ENCODE data around the gene GAPVD1.

DNA sequence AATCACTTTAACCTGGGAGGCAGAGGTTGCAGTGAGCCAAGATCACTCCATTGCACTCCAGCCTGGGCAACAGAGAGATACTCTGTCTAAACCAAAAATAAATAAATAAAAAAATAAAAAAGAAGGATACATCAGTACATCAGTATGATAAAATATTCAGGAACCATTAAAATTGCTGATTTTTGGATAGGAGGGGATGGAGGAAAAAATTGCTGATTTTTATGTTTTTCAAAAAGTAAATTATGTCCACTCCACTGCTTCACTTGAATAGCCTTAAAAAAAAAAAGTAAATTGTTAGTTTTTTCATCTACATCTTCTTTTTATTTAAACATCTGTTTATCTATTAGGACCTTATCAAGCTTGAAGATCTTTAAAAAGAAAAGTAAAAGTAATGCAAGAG lies 7.4 kb upstream of the GAPVD1 start:
- TF ChIP-seq, protein P1, sequence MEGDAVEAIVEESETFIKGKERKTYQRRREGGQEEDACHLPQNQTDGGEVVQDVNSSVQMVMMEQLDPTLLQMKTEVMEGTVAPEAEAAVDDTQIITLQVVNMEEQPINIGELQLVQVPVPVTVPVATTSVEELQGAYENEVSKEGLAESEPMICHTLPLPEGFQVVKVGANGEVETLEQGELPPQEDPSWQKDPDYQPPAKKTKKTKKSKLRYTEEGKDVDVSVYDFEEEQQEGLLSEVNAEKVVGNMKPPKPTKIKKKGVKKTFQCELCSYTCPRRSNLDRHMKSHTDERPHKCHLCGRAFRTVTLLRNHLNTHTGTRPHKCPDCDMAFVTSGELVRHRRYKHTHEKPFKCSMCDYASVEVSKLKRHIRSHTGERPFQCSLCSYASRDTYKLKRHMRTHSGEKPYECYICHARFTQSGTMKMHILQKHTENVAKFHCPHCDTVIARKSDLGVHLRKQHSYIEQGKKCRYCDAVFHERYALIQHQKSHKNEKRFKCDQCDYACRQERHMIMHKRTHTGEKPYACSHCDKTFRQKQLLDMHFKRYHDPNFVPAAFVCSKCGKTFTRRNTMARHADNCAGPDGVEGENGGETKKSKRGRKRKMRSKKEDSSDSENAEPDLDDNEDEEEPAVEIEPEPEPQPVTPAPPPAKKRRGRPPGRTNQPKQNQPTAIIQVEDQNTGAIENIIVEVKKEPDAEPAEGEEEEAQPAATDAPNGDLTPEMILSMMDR (IDR thresholded peaks at IDR 0.05) = no peak
- no peak for TF ChIP-seq POLR2A (IDR thresholded peaks at IDR 0.05)
